ENCODE measurements around the gene MYO1G. TPM values are rescaled to one million over a fixed set of nuclear protein-coding genes. Genes with fewer than 3 reads are reported as not detected.

Gene MYO1G
- polyA plus RNA-seq, 1 of the 3 experiments (the other 2 are of a cell fraction): 0.05 TPM

DNA sequence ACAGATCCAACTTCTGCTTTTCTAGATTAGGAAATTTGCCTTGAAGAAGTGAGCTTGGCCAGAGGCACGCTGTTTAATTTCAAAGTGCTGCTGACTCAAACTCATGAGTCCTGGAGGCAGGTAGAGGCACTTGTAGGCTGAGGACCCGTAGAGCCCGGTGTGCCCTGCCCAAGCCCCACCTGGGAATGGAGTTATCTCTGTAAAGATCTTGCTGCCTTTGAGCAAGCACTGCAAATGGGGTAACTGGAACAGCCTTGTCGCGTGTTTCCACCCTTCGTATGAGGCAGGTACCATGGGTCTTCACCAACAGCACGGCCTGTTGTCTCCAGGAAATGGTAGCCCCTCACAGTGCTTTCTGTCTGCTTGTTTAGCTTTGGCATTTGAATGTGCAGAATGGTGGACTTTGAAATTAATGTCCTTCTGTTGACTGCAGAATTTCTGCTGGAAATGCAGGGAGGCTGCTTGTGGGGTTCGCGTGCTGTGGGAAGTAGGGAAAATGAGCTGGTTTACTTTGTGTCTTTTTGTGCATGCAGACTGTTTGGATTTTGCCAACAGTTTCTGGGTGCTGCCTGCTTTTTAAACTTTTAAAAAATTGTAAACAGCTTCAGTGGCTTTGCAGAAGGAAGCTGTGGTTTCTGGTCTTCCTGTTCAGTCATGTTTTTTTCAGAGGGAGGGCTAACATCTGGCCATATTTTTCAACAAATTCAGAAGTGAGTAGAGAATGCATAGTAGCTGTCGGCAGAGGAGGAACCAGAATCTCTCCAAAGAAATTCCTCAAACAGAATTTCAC, 48.4 kb upstream of the MYO1G start:
- POLR2A ChIA-PET: interaction anchor here (1.1 kb wide), 1 partner anchor 46 kb away, joined by 3 read pairs; no protein-coding TSS in a partner anchor
- H3K4me2 ChIP-seq: no peak overlapping the region

DNA sequence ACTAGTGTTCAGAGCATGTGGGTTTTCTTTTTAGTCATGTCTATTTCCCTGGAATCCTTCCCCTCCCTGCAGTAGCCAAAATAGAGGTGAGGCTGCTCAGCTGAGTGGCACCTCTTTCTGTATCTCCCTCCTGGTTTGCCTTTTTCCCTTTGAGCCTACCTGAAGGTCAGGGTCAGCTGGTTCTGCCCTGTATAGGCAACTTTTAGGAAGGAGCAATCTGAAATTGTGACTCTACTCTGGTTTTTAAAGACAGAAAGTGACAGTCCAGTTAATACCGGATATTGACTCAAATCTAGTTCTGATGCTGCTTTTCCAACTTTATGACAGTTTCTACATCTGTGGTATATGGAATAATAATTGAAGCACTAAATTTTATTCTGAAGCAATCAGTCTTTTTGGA, 47.2 kb upstream of the MYO1G start:
- Histone ChIP-seq H3K27me3 (ENCODE audit: insufficient read depth) (no peaks in the 10 kb centered on the region), H4K20me1 (ENCODE audit: insufficient read depth) (peaks cover 33% of the 10 kb centered on the region), H2AFZ (ENCODE audit: low read depth) (no peak overlapping the region), H3K9ac (no peak overlapping the region), H3K79me2 (ENCODE audit: insufficient read depth) (peaks cover 94% of the 10 kb centered on the region), H3K4me1 (ENCODE audit: control insufficient read depth in 1 of 2, insufficient read depth in 2 of 2, low read depth in 1 of 2, low read length in 1 of 2) (no peaks in the 10 kb centered on the region; a peak in 1 of 4 replicates), H3K9me3 (0 out of 2 replicates have a peak, but pooled peaks cover 7% of the 10 kb centered on the region), H3K27ac (ENCODE audit: low read depth in 2 of 2, low read length in 1 of 2) (no peak overlapping the region), H3K36me3 (replicated peaks in 1 of 2; ENCODE audit: control insufficient read depth in 1 of 2, insufficient read depth in 2 of 2, low read length in 1 of 2) (peaks cover 15 to 22% of the 10 kb centered on the region in 2 experiments), H3K4me2 (no peak overlapping the region), H3K4me3 (ENCODE audit: low read depth in 2 of 2, low read length in 1 of 2) (no peak overlapping the region), H3F3A (replicated peaks; ENCODE audit: insufficient read depth) (no peaks in the 10 kb centered on the region), H3K9me2 (no peaks in the 10 kb centered on the region)
- POLR2A ChIA-PET: interaction anchor here (0.7 kb wide), 1 partner anchor 18 kb away, joined by 3 read pairs; no protein-coding TSS in a partner anchor
- 96% methylated on average over 1 of the region's 1 CpG for WGBS (ENCODE audit: low lambda C conversion rate)
- CTCF ChIA-PET: no interaction called here
- DNase-seq: no peak
- TF ChIP-seq YY1 (IDR thresholded peaks at IDR 0.05; ENCODE audit: low read depth): no peak
- no peak for TF ChIP-seq ELF1 (IDR thresholded peaks at IDR 0.05)
- TF ChIP-seq RFX5 (IDR thresholded peaks at IDR 0.05; ENCODE audit: low read length): no peak
- TF ChIP-seq, protein P1, sequence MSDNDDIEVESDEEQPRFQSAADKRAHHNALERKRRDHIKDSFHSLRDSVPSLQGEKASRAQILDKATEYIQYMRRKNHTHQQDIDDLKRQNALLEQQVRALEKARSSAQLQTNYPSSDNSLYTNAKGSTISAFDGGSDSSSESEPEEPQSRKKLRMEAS (IDR thresholded peaks at IDR 0.05; ENCODE audit: low read depth): no peak
- TF ChIP-seq SIN3A (IDR thresholded peaks at IDR 0.05; ENCODE audit: borderline replicate concordance, low read depth, low read length): no peak
- TF ChIP-seq USF1 (IDR thresholded peaks at IDR 0.05; ENCODE audit: borderline replicate concordance, low read depth): no peak
- TF ChIP-seq TEAD4 (IDR thresholded peaks at IDR 0.05; ENCODE audit: borderline replicate concordance, insufficient read depth): no peak
- TF ChIP-seq NRF1 (IDR thresholded peaks at IDR 0.05; ENCODE audit: low read depth, low read length): no peak
- TF ChIP-seq, protein P2, sequence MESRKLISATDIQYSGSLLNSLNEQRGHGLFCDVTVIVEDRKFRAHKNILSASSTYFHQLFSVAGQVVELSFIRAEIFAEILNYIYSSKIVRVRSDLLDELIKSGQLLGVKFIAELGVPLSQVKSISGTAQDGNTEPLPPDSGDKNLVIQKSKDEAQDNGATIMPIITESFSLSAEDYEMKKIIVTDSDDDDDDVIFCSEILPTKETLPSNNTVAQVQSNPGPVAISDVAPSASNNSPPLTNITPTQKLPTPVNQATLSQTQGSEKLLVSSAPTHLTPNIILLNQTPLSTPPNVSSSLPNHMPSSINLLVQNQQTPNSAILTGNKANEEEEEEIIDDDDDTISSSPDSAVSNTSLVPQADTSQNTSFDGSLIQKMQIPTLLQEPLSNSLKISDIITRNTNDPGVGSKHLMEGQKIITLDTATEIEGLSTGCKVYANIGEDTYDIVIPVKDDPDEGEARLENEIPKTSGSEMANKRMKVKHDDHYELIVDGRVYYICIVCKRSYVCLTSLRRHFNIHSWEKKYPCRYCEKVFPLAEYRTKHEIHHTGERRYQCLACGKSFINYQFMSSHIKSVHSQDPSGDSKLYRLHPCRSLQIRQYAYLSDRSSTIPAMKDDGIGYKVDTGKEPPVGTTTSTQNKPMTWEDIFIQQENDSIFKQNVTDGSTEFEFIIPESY (IDR thresholded peaks at IDR 0.05; ENCODE audit: borderline replicate concordance, low read depth): no peak
- no peak for TF ChIP-seq TAF1 (IDR thresholded peaks at IDR 0.05; ENCODE audit: borderline replicate concordance, low read depth, low read length)
- TF ChIP-seq GATA2 (CRISPR knock-in tag; IDR thresholded peaks at IDR 0.05): no peak
- TF ChIP-seq FOSL2 (IDR thresholded peaks at IDR 0.05; ENCODE audit: borderline replicate concordance, low read depth): no peak
- TF ChIP-seq SMC3 (IDR thresholded peaks at IDR 0.05; ENCODE audit: low read depth, low read length): no peak

More for the DNA sequence above, 48.4 kb upstream of the MYO1G start:
- Histone ChIP-seq H2AFZ (ENCODE audit: low read depth) (no peak overlapping the region), H3K4me3 (ENCODE audit: low read depth in 2 of 2, low read length in 1 of 2) (no peak overlapping the region), H4K20me1 (ENCODE audit: insufficient read depth) (peaks cover 27% of the 10 kb centered on the region), H3K27me3 (ENCODE audit: insufficient read depth) (no peaks in the 10 kb centered on the region), H3K27ac (ENCODE audit: low read depth in 2 of 2, low read length in 1 of 2) (no peak overlapping the region), H3K79me2 (ENCODE audit: insufficient read depth) (peaks cover 100% of the 10 kb centered on the region), H3K9ac (no peak overlapping the region), H3K9me2 (no peaks in the 10 kb centered on the region), H3K9me3 (0 out of 2 replicates have a peak, but pooled peaks cover 7% of the 10 kb centered on the region), H3K36me3 (replicated peaks in 1 of 2; ENCODE audit: control insufficient read depth in 1 of 2, insufficient read depth in 2 of 2, low read length in 1 of 2) (peaks cover 15 to 22% of the 10 kb centered on the region in 2 experiments), H3F3A (replicated peaks; ENCODE audit: insufficient read depth) (no peaks in the 10 kb centered on the region), H3K4me1 (ENCODE audit: control insufficient read depth in 1 of 2, insufficient read depth in 2 of 2, low read depth in 1 of 2, low read length in 1 of 2) (no peaks in the 10 kb centered on the region; a peak in 1 of 4 replicates)
- no peak for DNase-seq
- WGBS (ENCODE audit: low lambda C conversion rate): 96% methylated on average over 10 of the region's 10 CpGs
- TF ChIP-seq RXRA (IDR thresholded peaks at IDR 0.05; ENCODE audit: borderline replicate concordance, low read depth) (no peak), RFX5 (IDR thresholded peaks at IDR 0.05; ENCODE audit: low read length) (no peak), MEF2A (IDR thresholded peaks at IDR 0.05; ENCODE audit: borderline replicate concordance, low read depth) (no peak), EZH2phosphoT487 (IDR thresholded peaks at IDR 0.05; ENCODE audit: borderline replicate concordance, low read depth) (no peak), SMC3 (IDR thresholded peaks at IDR 0.05; ENCODE audit: low read depth, low read length) (no peak), GABPA (IDR thresholded peaks at IDR 0.05; ENCODE audit: low read depth) (no peak), PBX3 (IDR thresholded peaks at IDR 0.05) (no peak), TEAD4 (IDR thresholded peaks at IDR 0.05; ENCODE audit: borderline replicate concordance, insufficient read depth) (no peak), YY1 (IDR thresholded peaks at IDR 0.05; ENCODE audit: low read depth) (no peak), TCF12 (IDR thresholded peaks at IDR 0.05) (no peak)
- TF ChIP-seq, protein P3, sequence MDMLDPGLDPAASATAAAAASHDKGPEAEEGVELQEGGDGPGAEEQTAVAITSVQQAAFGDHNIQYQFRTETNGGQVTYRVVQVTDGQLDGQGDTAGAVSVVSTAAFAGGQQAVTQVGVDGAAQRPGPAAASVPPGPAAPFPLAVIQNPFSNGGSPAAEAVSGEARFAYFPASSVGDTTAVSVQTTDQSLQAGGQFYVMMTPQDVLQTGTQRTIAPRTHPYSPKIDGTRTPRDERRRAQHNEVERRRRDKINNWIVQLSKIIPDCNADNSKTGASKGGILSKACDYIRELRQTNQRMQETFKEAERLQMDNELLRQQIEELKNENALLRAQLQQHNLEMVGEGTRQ (IDR thresholded peaks at IDR 0.05; ENCODE audit: borderline replicate concordance, low read depth, low read length): no peak
- CTCF ChIA-PET: interaction anchor here (1.2 kb wide), 1 partner anchor 108 kb away, joined by 3 read pairs; no protein-coding TSS in a partner anchor
